Measurements from ENCODE around the gene PTH1R. TPM values are rescaled to one million over a fixed set of nuclear protein-coding genes. Genes with fewer than 3 reads are reported as not detected.

The PTH1R gene
- polyA plus RNA-seq, 2 of the 4 experiments (the other 2 are of a cell fraction): 0.45 to 0.53 TPM

- TF ChIP-seq FOSB (CRISPR knock-in tag; IDR thresholded peaks at IDR 0.05) (no peak), CBX2 (IDR thresholded peaks at IDR 0.05; ENCODE audit: borderline replicate concordance, low read depth) (no peak)
These were observed 68.9 kb downstream of the PTH1R start (continued) for GRCh38 chr3:46946416-46946815.

GRCh38 chr3:46946856-46947545 is 69.5 kb downstream of the PTH1R start:
- ChIA-PET POLR2A (interaction anchor here (1.7 kb wide), 1 partner anchor 30 kb away, joined by 19 read pairs; the partner anchor contains the start of gene CCDC12), CTCF (interaction anchor here (0.8 to 3.9 kb wide), 8 partner anchors 11 to 37 kb away, joined by 3 to 27 read pairs (median 3); no protein-coding TSS in a partner anchor)
- FAIRE-seq (no peak), DNase-seq (ENCODE audit: low read depth in 1 of 2, low spot score in 1 of 2) (peak in 1 of 2 experiments; percentile 34), ATAC-seq (peak; percentile 42 to 44)
- H3K4me2 ChIP-seq: peak overlapping the region; percentile 87
- TF ChIP-seq FOSB (CRISPR knock-in tag; IDR thresholded peaks at IDR 0.05) (no peak), GATA3 (IDR thresholded peaks at IDR 0.05; ENCODE audit: borderline replicate concordance) (peak; percentile 85), FOSL2 (IDR thresholded peaks at IDR 0.05) (no peak), FOSL2 (CRISPR knock-in tag; IDR thresholded peaks at IDR 0.05) (peak; percentile 29; the same call in 1 of the 2 replicates), SREBF2 (IDR thresholded peaks at IDR 0.05) (no peak)
- peaks cover 91% of the 10 kb centered on the region for H3K4me1 ChIP-seq
- no peak overlapping the region for H3K4me3 ChIP-seq
- H3K27ac ChIP-seq: peak overlapping the region; percentile 90 to 97
- WGBS (ENCODE audit: missing lambda C conversion rate): 13% methylated on average over 7 of the region's 7 CpGs
- H3K9me3 ChIP-seq: no peaks in the 10 kb centered on the region

- ATAC-seq: no peak
- CTCF ChIA-PET: interaction anchor here (0.8 to 3.9 kb wide), 9 partner anchors 11 to 50 kb away, joined by 3 to 27 read pairs (median 3); no protein-coding TSS in a partner anchor
- Histone ChIP-seq H3K27ac (peak overlapping the region; percentile 90 to 97), H3K9me3 (no peaks in the 10 kb centered on the region), H3K4me3 (0 out of 3 replicates have a peak overlapping the region, but pooled peaks have one; percentile 14), H3K4me1 (peaks cover 86% of the 10 kb centered on the region), H3K4me2 (peak overlapping the region; percentile 87)
- DNase-seq (ENCODE audit: low read depth in 1 of 2, low spot score in 1 of 2): no peak
- POLR2A ChIA-PET: interaction anchor here (1.7 to 1.8 kb wide), 2 partner anchors 12 to 29 kb away, joined by 8 to 19 read pairs; partner anchors contain the start of gene CCDC12
- no peak for TF ChIP-seq E2F6 (IDR thresholded peaks at IDR 0.05; ENCODE audit: borderline replicate concordance, low read depth)
- no peak for TF ChIP-seq ESRRA (IDR thresholded peaks at IDR 0.05; ENCODE audit: borderline replicate concordance, low read length)
- TF ChIP-seq USF2 (IDR thresholded peaks at IDR 0.05): no peak
- TF ChIP-seq EHMT2 (IDR thresholded peaks at IDR 0.05; ENCODE audit: low read depth): no peak
- no peak for TF ChIP-seq NR3C1 (IDR thresholded peaks at IDR 0.05)
- no peak for TF ChIP-seq KDM5A (IDR thresholded peaks at IDR 0.05)
- TF ChIP-seq EHF (CRISPR knock-in tag; IDR thresholded peaks at IDR 0.05): no peak
- TF ChIP-seq ZFP36 (IDR thresholded peaks at IDR 0.05; ENCODE audit: borderline replicate concordance, partially characterized antibody): no peak
- no peak for TF ChIP-seq SREBF2 (IDR thresholded peaks at IDR 0.05)
- TF ChIP-seq RCOR1 (IDR thresholded peaks at IDR 0.05; ENCODE audit: low read depth, low read length): no peak
- TF ChIP-seq POLR2AphosphoS2 (conservative IDR thresholded peaks at IDR 0.05; ENCODE audit: low read length): no peak
- TF ChIP-seq CBX8 (IDR thresholded peaks at IDR 0.05): no peak
- TF ChIP-seq HOXB5 (CRISPR knock-in tag; IDR thresholded peaks at IDR 0.05): no peak
- no peak for TF ChIP-seq ZSCAN20 (CRISPR knock-in tag; IDR thresholded peaks at IDR 0.05)
- no peak for TF ChIP-seq GATA3 (IDR thresholded peaks at IDR 0.05; ENCODE audit: borderline replicate concordance)
- no peak for TF ChIP-seq HDAC2 (IDR thresholded peaks at IDR 0.05)
- no peak for TF ChIP-seq SMC3 (IDR thresholded peaks at IDR 0.05)
- WGBS (ENCODE audit: missing lambda C conversion rate): 39% methylated on average over 3 of the region's 4 CpGs
- no peak for FAIRE-seq
These were observed 70.0 kb downstream of the PTH1R start for GRCh38 chr3:46947546-46947901.
